ENCODE measurements around the gene RNF125.
"Not testable (repeated sequence)": the region's sequence is repeated elsewhere in the genome, so short reads cannot be mapped to it uniquely, and the experiment has no call there.

Gene RNF125

DNA sequence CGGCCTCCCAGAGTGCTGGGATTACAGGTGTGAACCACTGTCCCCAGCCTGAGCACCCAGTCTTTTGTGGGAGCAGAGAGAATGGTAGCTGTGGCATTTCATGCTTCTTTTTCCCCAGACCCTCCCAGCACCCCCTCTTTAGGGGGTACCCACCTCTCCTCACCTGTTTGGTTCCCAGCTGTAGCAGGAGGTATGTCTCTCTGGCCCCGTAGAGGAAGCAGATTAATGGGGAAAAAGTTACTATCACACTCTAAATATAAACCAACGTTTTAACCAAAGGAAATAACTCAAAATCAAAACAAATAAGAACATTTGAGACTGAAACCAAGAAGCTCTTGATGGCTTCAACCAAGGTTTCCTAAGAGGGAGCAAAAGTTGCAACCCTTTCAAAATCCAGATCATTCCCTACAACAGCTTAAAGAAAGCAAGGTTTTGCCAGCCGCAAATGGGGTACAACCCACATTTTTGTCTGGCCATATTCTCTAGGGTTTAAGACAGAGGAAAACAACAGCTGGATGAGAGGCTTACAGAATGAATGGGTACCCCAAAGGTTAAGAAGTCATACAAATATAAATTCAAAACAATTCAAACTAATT is 8.0 kb downstream of the RNF125 start:
- DNase-seq = no peak

GRCh38 chr18:32029558-32029957 is 10.9 kb downstream of the RNF125 start:
- DNase-seq = no peak

- DNase-seq = no peak
Observed at GRCh38 chr18:32032609-32033008, 14.0 kb downstream of the RNF125 start.

DNA sequence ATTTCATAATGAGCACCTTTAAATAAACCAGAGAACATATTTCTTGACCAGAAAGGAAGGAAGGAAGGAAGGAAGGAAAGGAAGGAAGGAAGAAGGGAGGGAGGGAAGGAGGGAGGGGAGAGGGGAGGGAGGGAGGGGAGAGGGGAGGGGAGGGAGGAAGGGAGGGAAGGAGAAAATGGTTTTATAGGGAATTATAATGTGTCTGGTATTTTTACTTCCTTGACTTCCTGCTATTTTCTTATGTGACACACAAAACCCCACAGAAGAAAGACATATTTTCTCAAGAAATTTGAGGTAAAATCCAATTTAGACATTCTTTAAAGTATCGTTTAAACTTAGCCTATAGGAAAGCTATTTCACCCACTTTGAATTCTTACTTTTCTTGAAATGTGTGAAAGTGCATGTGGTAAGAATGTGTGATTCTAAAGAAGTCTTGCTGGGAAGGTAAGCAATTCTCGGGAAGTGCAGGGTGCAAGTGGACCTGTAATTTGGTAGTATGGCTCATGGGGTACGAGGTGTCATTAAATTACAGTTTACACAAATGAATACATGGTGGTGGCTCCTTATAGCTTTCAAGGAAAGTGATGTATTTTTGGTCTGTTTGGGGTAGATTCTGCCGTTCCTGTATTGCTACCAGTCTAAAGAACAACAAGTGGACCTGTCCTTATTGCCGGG is 18.0 kb downstream of the RNF125 start:
- no peak for DNase-seq

- no peak for DNase-seq
Observed at GRCh38 chr18:32037616-32038015, 19.0 kb downstream of the RNF125 start.

DNA sequence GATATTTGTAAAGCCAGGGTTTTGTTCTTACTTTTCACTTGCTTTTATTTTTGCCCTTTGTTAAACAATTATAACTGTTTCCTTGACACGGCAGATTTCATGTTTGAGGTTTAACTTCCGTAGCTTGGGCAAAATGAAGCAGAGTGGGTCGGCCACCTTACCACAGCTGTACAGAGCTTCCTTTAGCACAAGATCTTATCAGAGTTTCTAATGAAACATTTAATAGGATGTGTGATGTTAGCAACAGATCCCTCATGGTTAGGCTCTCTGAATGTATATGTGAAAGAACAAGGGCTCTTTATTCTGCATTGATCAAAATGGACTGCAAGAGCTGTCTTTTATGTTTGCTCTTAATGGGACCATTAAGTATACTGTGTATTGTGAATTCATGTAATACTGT is 22.3 kb downstream of the RNF125 start:
- no peak for DNase-seq

GRCh38 chr18:32042337-32042736 is 23.7 kb downstream of the RNF125 start:
- no peak for DNase-seq

DNA sequence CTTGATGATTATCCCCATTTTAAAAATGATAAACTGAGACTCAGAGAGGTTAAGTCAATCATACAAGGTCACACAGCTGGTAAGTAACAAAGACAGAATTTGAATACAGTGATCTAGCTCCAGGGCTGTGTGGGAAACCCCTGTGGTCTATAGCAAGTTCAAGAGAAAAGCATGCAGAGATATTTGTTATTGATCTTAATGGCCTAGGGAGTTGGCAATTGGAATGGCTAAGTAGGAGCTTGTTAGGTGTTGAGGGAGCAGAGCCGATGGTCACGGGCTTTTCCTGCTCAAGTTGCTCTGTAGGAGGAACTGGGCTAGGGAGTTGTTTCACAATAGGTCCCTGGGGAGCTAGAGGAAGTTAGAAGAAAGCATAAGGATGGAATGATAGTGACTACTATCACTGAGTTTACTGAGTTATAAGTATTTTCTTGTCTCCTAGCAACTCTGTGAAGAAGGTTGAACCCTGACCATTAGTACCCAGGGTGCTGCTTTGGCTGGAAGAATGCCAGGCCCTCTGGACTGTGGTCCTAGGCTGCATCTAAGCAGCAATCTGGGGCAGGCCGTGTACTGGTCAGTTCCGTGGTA is 30.0 kb downstream of the RNF125 start:
- DNase-seq = no peak

- no peak for DNase-seq
Observed at GRCh38 chr18:32049393-32050171, 31.0 kb downstream of the RNF125 start.

DNA sequence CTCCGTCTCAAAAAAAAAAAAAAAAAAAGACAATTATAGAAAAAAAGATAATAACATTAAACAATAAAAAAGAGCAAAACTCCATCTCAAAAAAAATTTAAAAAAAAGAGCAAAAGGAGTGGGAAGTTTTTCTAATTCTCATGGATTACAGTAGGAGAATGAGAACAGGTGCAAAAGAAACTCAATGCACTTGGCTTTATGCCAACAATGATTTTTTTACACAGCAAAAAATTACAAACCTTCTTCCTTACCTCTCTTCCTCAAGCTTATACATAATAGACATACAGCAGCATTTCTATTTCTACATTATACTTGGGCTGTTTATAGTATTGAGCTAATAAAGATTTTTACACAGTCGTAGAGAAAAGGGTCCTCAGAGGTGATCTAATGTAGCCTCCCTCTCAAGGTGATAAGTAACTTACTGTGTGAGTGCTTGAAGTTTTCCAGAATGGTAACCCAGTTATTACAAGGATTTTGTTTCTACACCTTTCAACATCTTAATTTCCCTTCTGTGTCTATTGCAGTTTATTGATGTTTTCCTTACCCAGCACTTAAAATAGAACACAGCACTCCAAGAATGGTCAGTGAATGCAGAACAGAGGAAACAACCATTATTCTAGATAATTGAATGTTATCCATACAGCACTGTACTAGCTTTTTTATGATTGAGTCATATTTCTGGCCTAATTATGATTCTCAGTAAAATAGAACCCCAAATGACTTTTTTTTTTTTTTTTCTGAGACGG is 38.2 kb downstream of the RNF125 start:
- no peak for DNase-seq

GRCh38 chr18:32057624-32058165 is 39.1 kb downstream of the RNF125 start:
- no peak for DNase-seq

DNA sequence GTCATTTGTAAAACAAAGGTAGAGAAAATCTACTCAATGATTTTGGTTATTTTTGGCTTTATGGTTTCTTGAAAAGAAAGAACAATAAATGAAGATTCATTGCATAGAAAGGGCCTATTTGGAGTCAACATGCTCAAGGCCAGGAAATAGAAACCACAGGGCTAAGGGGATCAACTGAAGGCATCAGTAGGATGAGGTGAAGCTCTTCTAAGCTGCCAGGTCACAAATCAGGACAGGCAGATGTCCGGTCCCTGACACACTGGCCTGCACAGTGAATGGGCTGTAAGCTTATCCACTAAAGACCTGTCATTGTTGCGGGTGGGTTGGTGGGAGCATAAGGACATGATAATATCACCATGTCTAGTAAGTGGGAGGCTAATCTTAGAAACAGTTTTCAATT is 41.4 kb downstream of the RNF125 start:
- DNase-seq = no peak

DNA sequence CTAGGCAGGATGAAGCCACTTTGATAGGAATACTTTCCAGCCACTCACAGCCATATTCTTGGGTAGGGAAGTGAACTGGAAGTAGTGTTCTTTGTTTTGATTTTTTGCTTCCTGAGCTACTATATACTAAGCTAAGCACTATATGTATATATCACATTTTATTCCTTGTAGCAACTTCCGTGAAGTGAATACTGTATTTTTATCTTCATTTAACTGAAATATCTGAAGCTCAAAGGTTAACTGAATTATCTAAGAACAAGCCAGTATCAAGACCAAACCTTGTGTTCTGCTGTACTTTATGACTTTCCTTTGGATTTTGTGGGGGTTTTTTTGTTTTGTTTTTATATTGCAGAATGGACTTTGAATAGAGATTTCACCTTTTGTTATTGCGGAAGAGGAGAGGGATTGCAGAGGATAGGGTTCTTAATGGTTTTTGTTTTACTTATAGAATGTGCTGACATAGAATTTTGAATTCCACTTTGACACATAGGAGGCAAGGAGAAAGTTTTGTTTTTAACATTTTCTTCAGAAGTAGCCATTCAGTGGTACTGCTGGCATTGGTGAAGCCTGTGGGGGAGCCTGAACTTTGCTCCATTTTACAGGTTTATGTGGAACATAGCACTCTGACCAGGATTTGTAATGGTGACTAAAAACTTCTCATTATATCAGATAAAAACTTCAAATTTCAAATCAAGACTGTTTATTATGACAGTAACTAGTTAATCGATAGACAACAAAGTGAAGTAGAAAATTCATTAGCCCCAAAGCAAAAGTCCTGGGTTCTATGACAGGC is 48.9 kb downstream of the RNF125 start:
- DNase-seq = no peak

DNA sequence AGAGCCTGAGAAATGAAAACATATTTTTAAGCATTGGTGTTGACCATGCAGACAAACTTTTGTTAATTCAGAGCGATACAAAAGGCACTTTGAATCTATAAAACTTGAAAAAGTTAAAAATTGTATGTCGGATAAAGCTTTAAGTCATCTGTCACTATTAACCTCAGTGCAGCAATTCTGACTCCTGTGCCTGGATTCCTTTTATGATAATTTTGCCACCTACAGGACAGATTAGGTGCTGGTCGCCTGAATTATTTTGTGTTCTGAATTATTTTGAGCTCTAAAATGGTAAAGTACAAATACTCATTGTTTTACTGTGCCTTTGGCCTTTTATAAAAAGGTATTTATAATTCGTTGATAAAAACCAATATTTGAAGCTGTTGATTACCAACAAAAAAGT is 53.7 kb downstream of the RNF125 start:
- DNase-seq = no peak

DNA sequence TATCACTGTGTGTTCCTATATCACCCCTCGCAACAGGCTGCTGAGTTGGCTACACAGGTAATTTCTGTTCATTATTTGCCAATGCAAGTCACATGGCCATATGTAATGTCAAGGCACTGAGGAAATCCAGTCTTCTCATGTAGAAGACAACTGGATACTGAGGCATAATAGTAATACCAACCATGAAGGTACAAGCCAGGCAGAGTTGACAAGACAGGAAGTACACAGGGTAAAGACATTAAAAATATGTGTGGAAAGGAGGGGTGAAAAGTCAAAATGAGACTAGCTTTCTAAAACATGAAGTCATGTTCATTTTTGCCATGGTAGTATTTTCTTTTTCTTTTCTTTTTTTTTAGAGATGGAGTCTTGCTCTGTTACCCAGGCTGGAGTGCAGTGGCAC is 55.6 kb downstream of the RNF125 start:
- no peak for DNase-seq

- no peak for DNase-seq
Observed at GRCh38 chr18:32078845-32079244, 60.2 kb downstream of the RNF125 start.

GRCh38 chr18:32081881-32082280 is 63.3 kb downstream of the RNF125 start:
- no peak for DNase-seq

DNA sequence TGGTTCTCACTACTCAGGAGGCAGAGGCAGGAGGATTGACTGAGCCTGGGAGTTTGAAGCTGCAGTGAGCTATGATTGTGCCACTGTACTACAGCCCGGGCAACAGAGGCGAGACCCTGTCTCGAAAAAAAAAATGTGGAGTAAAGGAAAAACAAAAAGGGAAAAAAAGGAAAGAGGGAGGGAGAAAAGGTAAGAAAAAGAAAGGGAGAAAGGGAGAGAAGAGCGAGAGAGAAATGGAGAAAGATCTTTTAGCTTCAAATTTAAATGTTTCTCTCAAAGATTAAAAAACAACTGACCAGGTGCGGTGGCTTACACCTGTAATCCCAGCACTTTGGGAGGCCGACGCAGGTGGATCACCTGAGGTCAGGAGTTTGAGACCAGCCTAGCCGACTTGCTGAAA is 65.2 kb downstream of the RNF125 start:
- DNase-seq = no peak

DNA sequence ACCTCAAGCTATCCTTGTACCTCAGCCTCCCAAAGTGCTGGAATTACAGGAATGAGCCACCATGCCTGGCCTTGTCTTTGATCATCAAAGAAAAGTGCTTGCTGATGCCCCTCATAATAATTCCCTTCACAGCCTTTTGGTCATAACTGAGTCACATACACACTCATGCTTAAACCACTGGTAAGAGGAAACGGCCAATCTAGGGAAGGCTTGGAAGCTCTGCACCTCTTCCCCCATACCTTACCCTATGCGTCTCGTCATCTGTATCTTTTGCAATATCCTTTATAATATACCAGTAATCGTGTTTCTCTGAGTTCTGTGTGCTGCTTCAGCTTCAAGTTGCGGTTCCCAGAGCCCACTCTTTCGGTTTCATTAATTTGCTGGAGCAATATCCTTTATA is 68.3 kb downstream of the RNF125 start:
- DNase-seq = no peak

DNA sequence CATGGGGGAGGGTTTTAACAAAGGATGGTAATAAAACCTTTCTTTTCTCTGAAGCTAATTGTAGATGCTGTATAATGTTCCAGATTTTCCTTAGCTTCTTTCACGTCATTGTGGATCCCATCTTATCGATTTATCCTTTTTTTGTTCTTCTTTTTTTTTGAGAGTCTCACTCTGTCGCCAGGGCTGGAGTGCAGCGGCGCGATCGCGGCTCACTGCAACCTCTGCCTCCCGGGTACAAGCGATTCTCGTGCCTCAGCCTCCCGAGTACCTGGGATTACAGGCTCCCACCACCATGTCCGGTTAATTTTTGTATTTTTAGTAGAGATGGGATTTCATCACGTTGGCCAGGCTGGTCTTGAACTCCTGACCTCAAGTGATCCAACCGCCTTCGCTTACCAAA is 72.2 kb downstream of the RNF125 start:
- not testable (repeated sequence) for DNase-seq

DNA sequence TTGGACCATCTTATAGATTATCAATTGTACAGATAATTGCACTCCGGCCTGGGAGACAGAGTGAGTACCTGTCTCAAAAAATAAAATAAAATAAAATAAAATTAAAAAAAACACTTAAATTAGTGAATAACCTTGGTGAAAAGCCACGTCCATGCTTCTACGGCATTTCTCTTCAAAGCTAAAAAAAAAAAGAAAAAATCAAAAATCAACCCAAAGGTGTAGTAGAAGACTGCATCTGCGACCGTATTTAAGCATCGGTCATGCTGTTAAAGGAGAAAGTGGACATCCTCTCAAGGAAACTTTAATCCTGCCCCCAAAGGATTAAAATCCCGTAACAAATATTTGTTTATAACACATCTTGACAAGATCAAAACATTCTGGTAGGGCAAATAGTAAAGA is 72.7 kb downstream of the RNF125 start:
- DNase-seq = no peak
